ENCODE data around the gene PNISR.

PNISR gene

GRCh38 chr6:99446076-99446475, 21.0 kb upstream of the PNISR start:
- ChIA-PET POLR2A (no interaction called here), CTCF (interaction anchor here (1.2 to 2.0 kb wide), 4 partner anchors 12 to 30 kb away, joined by 3 to 6 read pairs (median 5); no protein-coding TSS in a partner anchor)
- TF ChIP-seq CTCF (IDR thresholded peaks at IDR 0.05; ENCODE audit: control extremely low read depth, extremely low read depth, low read depth, missing control alignments) = no peak
- DNase-seq (ENCODE audit: extremely low spot score) = peak; percentile 10

- peak; percentile 61 for TF ChIP-seq CTCF (IDR thresholded peaks at IDR 0.05; ENCODE audit: control extremely low read depth, extremely low read depth, low read depth, missing control alignments)
- POLR2A ChIA-PET = no interaction called here
- DNase-seq (ENCODE audit: extremely low spot score) = peak; percentile 33
- CTCF ChIA-PET = interaction anchor here (0.8 to 2.7 kb wide), 14 partner anchors 9 to 311 kb away, joined by 3 to 25 read pairs (median 4); partner anchors contain the start of genes CCNC and PNISR
Observed at GRCh38 chr6:99434702-99435530, 9.8 kb upstream of the PNISR start.

GRCh38 chr6:99432877-99433276, 7.8 kb upstream of the PNISR start:
- TF ChIP-seq CTCF (IDR thresholded peaks at IDR 0.05; ENCODE audit: control extremely low read depth, extremely low read depth, low read depth, missing control alignments) = no peak
- DNase-seq (ENCODE audit: extremely low spot score) = no peak
- ChIA-PET POLR2A (interaction anchor here (1.2 kb wide), 1 partner anchor 8 kb away, joined by 3 read pairs; no protein-coding TSS in a partner anchor), CTCF (interaction anchor here (0.7 to 2.7 kb wide), 12 partner anchors 7 to 313 kb away, joined by 3 to 25 read pairs (median 3); partner anchors contain the start of gene PNISR)

- CTCF ChIA-PET = interaction anchor here (1.2 to 1.8 kb wide), 2 partner anchors 14 to 101 kb away, joined by 3 to 5 read pairs; no protein-coding TSS in a partner anchor
- TF ChIP-seq CTCF (IDR thresholded peaks at IDR 0.05; ENCODE audit: control extremely low read depth, extremely low read depth, low read depth, missing control alignments) = no peak
- DNase-seq (ENCODE audit: extremely low spot score) = no peak
- POLR2A ChIA-PET = no interaction called here
Observed at GRCh38 chr6:99431901-99432300, 6.8 kb upstream of the PNISR start.

GRCh38 chr6:99427988-99428387, 2.9 kb upstream of the PNISR start:
- CTCF ChIA-PET = interaction anchor here (1.5 kb wide), 2 partner anchors 11 to 98 kb away, joined by 3 to 4 read pairs; no protein-coding TSS in a partner anchor
- POLR2A ChIA-PET = no interaction called here
- no peak for TF ChIP-seq CTCF (IDR thresholded peaks at IDR 0.05; ENCODE audit: control extremely low read depth, extremely low read depth, low read depth, missing control alignments)
- DNase-seq (ENCODE audit: extremely low spot score) = no peak

- DNase-seq (ENCODE audit: extremely low spot score) = no peak
- ChIA-PET POLR2A (no interaction called here), CTCF (interaction anchor here (0.8 to 3.7 kb wide), 14 partner anchors 8 to 142 kb away, joined by 3 to 27 read pairs (median 4); partner anchors contain the start of genes CCNC and COQ3)
- no peak for TF ChIP-seq CTCF (IDR thresholded peaks at IDR 0.05; ENCODE audit: control extremely low read depth, extremely low read depth, low read depth, missing control alignments)
Observed at GRCh38 chr6:99426451-99426757, 1.3 kb upstream of the PNISR start.
